HL-60 (cell line): ENCODE measurements around the gene MANBA.

Experiments
- DNase-seq, 2 experiments: peaks; one replicate each; pipeline ENCODE4 v3.0.0-alpha.2; 2010 to 2020; ENCODE audit warnings: low read depth in 1 of 2, low spot score in 1 of 2
- H3K27ac ChIP-seq: fragments of 250-450 bp; sonication (Bioruptor Pico); replicated peaks from 2 replicates; pipeline ENCODE4 v1.5.1; 2020; ENCODE audit warnings: mild to moderate bottlenecking, moderate library complexity
- H3K27me3 ChIP-seq: fragments of 250-450 bp; sonication (Bioruptor Pico); 2 replicates; pipeline ENCODE4 v1.5.1; 2021; ENCODE audit warnings: mild to moderate bottlenecking, moderate library complexity; ENCODE audit not compliant: insufficient read depth, poor library complexity, severe bottlenecking
- H3K4me3 ChIP-seq: replicated peaks from 2 replicates; pipeline ENCODE4 v1.5.1; 2011; ENCODE audit warnings: mild to moderate bottlenecking, control low read depth, low read length; ENCODE audit not compliant: insufficient read depth
- CTCF ChIP-seq: IDR thresholded peaks from one replicate; pipeline ENCODE4 v1.5.1; 2011; ENCODE audit warnings: low read length, control low read depth, inconsistent platforms; ENCODE audit not compliant: insufficient read depth
- GABPA ChIP-seq: IDR thresholded peaks from 2 replicates; pipeline ENCODE4 v1.6.1; 2012; ENCODE audit warnings: low read depth
- POLR2AphosphoS5 ChIP-seq: IDR thresholded peaks from 2 replicates; pipeline ENCODE4 v1.6.1; 2012; ENCODE audit warnings: low read depth
- REST ChIP-seq: IDR thresholded peaks from 2 replicates; pipeline ENCODE4 v1.6.1; 2012; ENCODE audit warnings: low read depth; ENCODE audit not compliant: insufficient replicate concordance
- SPI1 ChIP-seq: IDR thresholded peaks from 2 replicates; pipeline ENCODE4 v1.6.1; 2012; ENCODE audit warnings: low read depth, mild to moderate bottlenecking, borderline replicate concordance

Gene MANBA

GRCh38 chr4:102783006-102783405, 22.2 kb upstream of the MANBA start:
- no peak for TF ChIP-seq SPI1
- H3K4me3 ChIP-seq = no peak overlapping the region
- no peaks in the 10 kb centered on the region for H3K27me3 ChIP-seq
- no peak overlapping the region for H3K27ac ChIP-seq
- no peak for DNase-seq

GRCh38 chr4:102781570-102781969, 20.8 kb upstream of the MANBA start:
- Histone ChIP-seq H3K27me3 (no peaks in the 10 kb centered on the region), H3K4me3 (no peak overlapping the region), H3K27ac (no peak overlapping the region)
- DNase-seq = no peak
- TF ChIP-seq CTCF (no peak), REST (no peak), GABPA (no peak), SPI1 (no peak)

- TF ChIP-seq POLR2AphosphoS5 (no peak), REST (no peak), GABPA (no peak), CTCF (no peak), SPI1 (peak; percentile 76)
- Histone ChIP-seq H3K4me3 (no peak overlapping the region), H3K27ac (no peak overlapping the region), H3K27me3 (no peaks in the 10 kb centered on the region)
- DNase-seq = no peak
These were observed 19.8 kb upstream of the MANBA start for GRCh38 chr4:102780476-102781144.

- Histone ChIP-seq H3K27ac (no peak overlapping the region), H3K27me3 (no peaks in the 10 kb centered on the region), H3K4me3 (no peak overlapping the region)
- TF ChIP-seq REST = no peak
- no peak for TF ChIP-seq SPI1
- no peak for TF ChIP-seq GABPA
- no peak for TF ChIP-seq CTCF
- no peak for TF ChIP-seq POLR2AphosphoS5
- no peak for DNase-seq
These were observed 18.4 kb upstream of the MANBA start for GRCh38 chr4:102779204-102779603.
